OCI-LY1 (cell line): ENCODE measurements around the gene OFD1.

Experiments used
- H2AFZ ChIP-seq: fragments of 200-600 bp; sonication (generic), shearing (Covaris generic); 2 replicates; pipeline ENCODE4 v1.6.0; 2014; ENCODE audit warnings: antibody characterized with exemption, mild to moderate bottlenecking, low read length
- H3F3A ChIP-seq: fragments of 200-600 bp; sonication (generic), shearing (Covaris generic); 2 replicates; pipeline ENCODE4 v1.6.0; 2014; ENCODE audit warnings: mild to moderate bottlenecking, antibody characterized with exemption, low read length, moderate library complexity; ENCODE audit not compliant: insufficient read depth
- H3K27ac ChIP-seq: fragments of 200-600 bp; sonication (generic); 2 replicates; pipeline ENCODE4 v1.5.1; 2014; ENCODE audit warnings: low read length, mixed run types, mild to moderate bottlenecking, low read depth; ENCODE audit not compliant: poor library complexity, severe bottlenecking
- H3K27me3 ChIP-seq: fragments of 200-600 bp; sonication (generic); 2 replicates; pipeline ENCODE4 v1.6.0; 2014; ENCODE audit warnings: antibody characterized with exemption, mild to moderate bottlenecking, low read length, moderate library complexity; ENCODE audit not compliant: insufficient read depth
- H3K36me3 ChIP-seq: fragments of 200-600 bp; sonication (generic); 2 replicates; pipeline ENCODE4 v1.6.1; 2014; ENCODE audit warnings: mild to moderate bottlenecking, antibody characterized with exemption, low read length, moderate library complexity, mixed read lengths; ENCODE audit not compliant: insufficient read depth
- H3K4me1 ChIP-seq: fragments of 200-600 bp; sonication (generic); 2 replicates; pipeline ENCODE4 v1.5.1; 2014; ENCODE audit warnings: mild to moderate bottlenecking, low read length, moderate library complexity; ENCODE audit not compliant: insufficient read depth, severe bottlenecking
- H3K4me2 ChIP-seq: fragments of 200-600 bp; sonication (generic), shearing (Covaris generic); 2 replicates; pipeline ENCODE4 v1.6.1; 2014; ENCODE audit warnings: low read length
- H3K4me3 ChIP-seq: fragments of 200-600 bp; sonication (generic); 2 replicates; pipeline ENCODE4 v1.5.1; 2014; ENCODE audit warnings: low read length, low read depth, mild to moderate bottlenecking, mixed read lengths; ENCODE audit not compliant: poor library complexity, severe bottlenecking
- H3K79me2 ChIP-seq: fragments of 200-600 bp; shearing (Covaris generic); 2 replicates; pipeline ENCODE4 v1.6.1; 2016; ENCODE audit warnings: mixed run types, low read length, mixed read lengths; ENCODE audit not compliant: insufficient read depth
- H3K9ac ChIP-seq: fragments of 200-600 bp; sonication (generic), shearing (Covaris generic); 2 replicates; pipeline ENCODE4 v1.6.1; 2014; ENCODE audit warnings: mild to moderate bottlenecking, low read length, mixed read lengths
- H3K9me2 ChIP-seq: fragments of 200-600 bp; sonication (generic), shearing (Covaris generic); 2 replicates; pipeline ENCODE4 v1.6.1; 2014; ENCODE audit warnings: low read depth, mild to moderate bottlenecking, low read length, mixed read lengths
- H3K9me3 ChIP-seq: fragments of 200-600 bp; shearing (Covaris generic); 2 replicates; pipeline ENCODE4 v1.6.1; 2014; ENCODE audit warnings: low read length, mixed read lengths
- H4K20me1 ChIP-seq: fragments of 200-600 bp; sonication (generic), shearing (Covaris generic); 2 replicates; pipeline ENCODE4 v1.6.0; 2016; ENCODE audit warnings: mild to moderate bottlenecking, low read length; ENCODE audit not compliant: insufficient read depth
- CTCF ChIP-seq: fragments of 200-600 bp; sonication (generic), shearing (Covaris generic); IDR thresholded peaks from 2 replicates; pipeline ENCODE4 v1.5.1; 2017; ENCODE audit warnings: mild to moderate bottlenecking, antibody characterized with exemption, low read length, moderate library complexity, mixed read lengths
- EZH2 ChIP-seq: fragments of 200-600 bp; sonication (generic), shearing (Covaris generic); IDR thresholded peaks from 2 replicates; pipeline ENCODE4 v1.8.0; 2017; ENCODE audit warnings: borderline replicate concordance, mixed run types, mild to moderate bottlenecking, antibody characterized with exemption, low read length, moderate library complexity, mixed read lengths

The OFD1 gene

DNA sequence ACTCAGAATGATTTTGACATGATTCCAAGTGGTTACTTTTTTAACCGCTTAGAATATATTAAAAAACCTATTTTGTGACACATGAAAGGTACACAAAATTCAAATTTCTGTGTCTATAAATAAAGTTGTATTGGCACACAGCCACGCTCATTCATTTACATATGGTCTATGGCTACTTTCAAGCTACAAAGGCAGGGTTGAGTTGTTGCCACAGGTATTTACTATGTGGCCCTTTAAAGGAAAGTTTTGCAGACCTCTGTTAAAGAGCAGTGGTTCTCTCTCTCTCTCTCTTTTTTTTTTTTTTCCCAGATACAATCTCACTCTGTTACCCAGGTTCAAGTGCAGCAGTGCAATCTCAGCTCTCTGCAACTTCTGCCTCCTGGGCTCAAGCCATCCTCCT, 59.3 kb downstream of the OFD1 start:
- H2AFZ ChIP-seq: no peak overlapping the region
- H3K9ac ChIP-seq: no peak overlapping the region
- H3K27me3 ChIP-seq: no peaks in the 10 kb centered on the region
- H3K4me1 ChIP-seq: no peaks in the 10 kb centered on the region
- no peaks in the 10 kb centered on the region for H3K36me3 ChIP-seq
- no peak overlapping the region for H3K27ac ChIP-seq
- H4K20me1 ChIP-seq: no peaks in the 10 kb centered on the region
- TF ChIP-seq EZH2 (no peak), CTCF (no peak)
- no peaks in the 10 kb centered on the region for H3F3A ChIP-seq
- H3K79me2 ChIP-seq: no peaks in the 10 kb centered on the region
- H3K4me2 ChIP-seq: no peak overlapping the region
- no peak overlapping the region for H3K4me3 ChIP-seq
- no peaks in the 10 kb centered on the region for H3K9me3 ChIP-seq
- H3K9me2 ChIP-seq: no peaks in the 10 kb centered on the region

GRCh38 chrX:13794417-13794816, 59.9 kb downstream of the OFD1 start:
- Histone ChIP-seq H3K79me2 (no peaks in the 10 kb centered on the region), H3K27me3 (no peaks in the 10 kb centered on the region), H3K4me3 (no peak overlapping the region), H3K9ac (no peak overlapping the region), H3K4me1 (no peaks in the 10 kb centered on the region), H3K36me3 (no peaks in the 10 kb centered on the region), H3K9me2 (no peaks in the 10 kb centered on the region), H3K9me3 (no peaks in the 10 kb centered on the region), H3K4me2 (no peak overlapping the region), H3F3A (no peaks in the 10 kb centered on the region), H2AFZ (no peak overlapping the region), H3K27ac (no peak overlapping the region), H4K20me1 (no peaks in the 10 kb centered on the region)
- TF ChIP-seq EZH2 (no peak), CTCF (no peak)

- H3K9ac ChIP-seq: no peak overlapping the region
- H3K27me3 ChIP-seq: no peaks in the 10 kb centered on the region
- TF ChIP-seq CTCF (no peak), EZH2 (no peak)
- H2AFZ ChIP-seq: no peak overlapping the region
- H3K4me3 ChIP-seq: no peak overlapping the region
- no peak overlapping the region for H3K4me2 ChIP-seq
- no peaks in the 10 kb centered on the region for H4K20me1 ChIP-seq
- no peaks in the 10 kb centered on the region for H3F3A ChIP-seq
- H3K9me2 ChIP-seq: no peaks in the 10 kb centered on the region
- no peaks in the 10 kb centered on the region for H3K79me2 ChIP-seq
- no peaks in the 10 kb centered on the region for H3K9me3 ChIP-seq
- H3K4me1 ChIP-seq: no peaks in the 10 kb centered on the region
- no peak overlapping the region for H3K27ac ChIP-seq
- H3K36me3 ChIP-seq: no peaks in the 10 kb centered on the region
Measured at GRCh38 chrX:13797512-13797911, 63.0 kb downstream of the OFD1 start.
